Fibroblast of lung (primary cell): Measurements from ENCODE around the gene ARHGDIA.

Source experiments
- CTCF ChIP-seq, 2 donors: IDR thresholded peaks in 1 of 2; conservative IDR thresholded peaks in 1 of 2; 1 replicate in 1 of 2; 2 replicates in 1 of 2; pipeline ENCODE4 v1.5.1; 2011 to 2012; ENCODE audit warnings: low read length in 2 of 2, control low read depth in 1 of 2, inconsistent platforms in 1 of 2, low read depth in 1 of 2, mild to moderate bottlenecking in 1 of 2
- EZH2 ChIP-seq: IDR thresholded peaks from 2 replicates; pipeline ENCODE4 v1.5.1; 2012; ENCODE audit warnings: low read length, control low read depth, mild to moderate bottlenecking; ENCODE audit errors: missing control alignments

GRCh38 chr17:81916234-81917001 lies 45.3 kb upstream of the ARHGDIA start:
- TF ChIP-seq CTCF (conservative IDR thresholded peaks at IDR 0.05 in 1 of 2, IDR thresholded peaks at IDR 0.05 in 1 of 2; ENCODE audit: low read depth in 1 of 2, low read length in 2 of 2) (no peak), EZH2 (no peak)
